ENCODE measurements around the gene RABGAP1L. TPM values are rescaled to one million over a fixed set of nuclear protein-coding genes. Genes with fewer than 3 reads are reported as not detected.

RABGAP1L gene
- total RNA-seq, 2 experiments from 2014 or later, result 98.1 to 158 TPM

DNA sequence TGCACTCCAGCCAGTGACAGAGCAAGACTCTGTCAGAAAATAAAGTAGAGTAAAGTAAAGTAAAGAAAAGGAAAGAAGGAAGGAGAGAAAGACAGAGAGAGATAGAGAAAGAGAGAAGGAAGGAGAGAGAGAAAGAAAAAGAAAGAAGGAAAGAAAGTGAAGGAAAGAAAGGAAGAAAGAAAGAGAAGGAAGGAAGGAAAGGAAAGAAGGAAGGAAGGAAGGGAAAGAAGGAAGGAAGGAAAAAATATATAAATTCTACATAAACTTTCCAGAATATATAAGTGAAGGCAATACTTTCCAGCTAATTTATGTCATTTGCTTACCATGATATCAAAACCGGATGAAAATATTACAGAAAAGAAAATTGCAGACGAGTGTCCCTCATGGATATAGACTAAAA is 216.7 kb downstream of the RABGAP1L start:
- BruUV-seq (replicated peaks), result no TSS peak
- ChIA-PET POLR2A (interaction anchor here (0.7 kb wide), 1 partner anchor 161 kb away, joined by 4 read pairs; no protein-coding TSS in a partner anchor), CTCF (ENCODE audit: unreplicated experiment) (no interaction called here)
- Histone ChIP-seq H3K27ac (ENCODE audit: low read depth, low read length, poor library complexity, severe bottlenecking) (no peak overlapping the region), H3K9me3 (ENCODE audit: low read length) (no peaks in the 10 kb centered on the region), H3K9me2 (ENCODE audit: insufficient read depth, low read length) (no peaks in the 10 kb centered on the region), H3K36me3 (ENCODE audit: insufficient read depth, low read length) (peaks cover 24% of the 10 kb centered on the region), H3K4me2 (ENCODE audit: low read length) (no peak overlapping the region), H3K4me3 (ENCODE audit: low read depth, low read length, poor library complexity, severe bottlenecking) (no peak overlapping the region), H3K4me1 (ENCODE audit: insufficient read depth, low read length, poor library complexity, severe bottlenecking) (peaks cover 13% of the 10 kb centered on the region), H4K20me1 (ENCODE audit: insufficient read depth, low read length) (no peaks in the 10 kb centered on the region), H3K79me2 (ENCODE audit: insufficient read depth, low read depth, low read length) (no peaks in the 10 kb centered on the region), H2AFZ (ENCODE audit: low read length) (no peak overlapping the region)
- intact Hi-C loops (cut with micrococcal nuclease; ENCODE audit: unreplicated experiment), result no loop called here
- TF ChIP-seq EZH2phosphoT487 (IDR thresholded peaks at IDR 0.05; ENCODE audit: borderline replicate concordance, low read depth, low read length), result no peak
- TF ChIP-seq, protein P1, sequence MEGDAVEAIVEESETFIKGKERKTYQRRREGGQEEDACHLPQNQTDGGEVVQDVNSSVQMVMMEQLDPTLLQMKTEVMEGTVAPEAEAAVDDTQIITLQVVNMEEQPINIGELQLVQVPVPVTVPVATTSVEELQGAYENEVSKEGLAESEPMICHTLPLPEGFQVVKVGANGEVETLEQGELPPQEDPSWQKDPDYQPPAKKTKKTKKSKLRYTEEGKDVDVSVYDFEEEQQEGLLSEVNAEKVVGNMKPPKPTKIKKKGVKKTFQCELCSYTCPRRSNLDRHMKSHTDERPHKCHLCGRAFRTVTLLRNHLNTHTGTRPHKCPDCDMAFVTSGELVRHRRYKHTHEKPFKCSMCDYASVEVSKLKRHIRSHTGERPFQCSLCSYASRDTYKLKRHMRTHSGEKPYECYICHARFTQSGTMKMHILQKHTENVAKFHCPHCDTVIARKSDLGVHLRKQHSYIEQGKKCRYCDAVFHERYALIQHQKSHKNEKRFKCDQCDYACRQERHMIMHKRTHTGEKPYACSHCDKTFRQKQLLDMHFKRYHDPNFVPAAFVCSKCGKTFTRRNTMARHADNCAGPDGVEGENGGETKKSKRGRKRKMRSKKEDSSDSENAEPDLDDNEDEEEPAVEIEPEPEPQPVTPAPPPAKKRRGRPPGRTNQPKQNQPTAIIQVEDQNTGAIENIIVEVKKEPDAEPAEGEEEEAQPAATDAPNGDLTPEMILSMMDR (conservative IDR thresholded peaks at IDR 0.05; ENCODE audit: low read length), result no peak
- no peak for DNase-seq (ENCODE audit: low spot score)

DNA sequence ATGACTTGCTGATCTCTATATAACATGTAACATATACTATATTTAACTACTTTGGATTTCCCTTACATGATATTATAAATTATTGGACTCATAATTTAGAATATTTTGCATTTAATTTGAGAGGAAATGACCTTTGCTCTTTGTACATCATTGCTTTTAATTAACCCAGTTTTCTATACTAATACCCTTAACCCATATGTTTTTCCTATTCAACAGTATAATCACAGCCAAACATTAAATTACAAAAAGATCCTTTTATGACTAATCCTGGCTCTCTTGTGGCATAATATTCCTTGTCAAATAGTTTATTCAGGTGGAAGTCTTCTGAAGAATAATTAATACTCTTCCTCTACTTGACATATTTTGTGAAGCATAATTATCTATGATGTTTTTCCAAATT is 232.4 kb downstream of the RABGAP1L start:
- intact Hi-C loops (cut with micrococcal nuclease; ENCODE audit: unreplicated experiment), result no loop called here
- BruUV-seq (replicated peaks), result no TSS peak
- no peak for DNase-seq (ENCODE audit: low spot score)
- ChIA-PET CTCF (ENCODE audit: unreplicated experiment) (no interaction called here), POLR2A (no interaction called here)
- H2AFZ ChIP-seq (ENCODE audit: low read length), result no peak overlapping the region
- H3K4me2 ChIP-seq (ENCODE audit: low read length), result no peak overlapping the region
- H3K27ac ChIP-seq (ENCODE audit: low read depth, low read length, poor library complexity, severe bottlenecking), result no peak overlapping the region
- no peaks in the 10 kb centered on the region for H4K20me1 ChIP-seq (ENCODE audit: insufficient read depth, low read length)
- peaks cover 34% of the 10 kb centered on the region for H3K36me3 ChIP-seq (ENCODE audit: insufficient read depth, low read length)
- no peak overlapping the region for H3K4me3 ChIP-seq (ENCODE audit: low read depth, low read length, poor library complexity, severe bottlenecking)
- no peaks in the 10 kb centered on the region for H3K4me1 ChIP-seq (ENCODE audit: insufficient read depth, low read length, poor library complexity, severe bottlenecking)
- H3K79me2 ChIP-seq (ENCODE audit: insufficient read depth, low read depth, low read length), result no peaks in the 10 kb centered on the region
- TF ChIP-seq, protein P1 (conservative IDR thresholded peaks at IDR 0.05; ENCODE audit: low read length), result no peak
- TF ChIP-seq EZH2phosphoT487 (IDR thresholded peaks at IDR 0.05; ENCODE audit: borderline replicate concordance, low read depth, low read length), result no peak
- peaks cover 5% of the 10 kb centered on the region; the same call in 1 of the 2 replicates for H3K9me3 ChIP-seq (ENCODE audit: low read length)
- H3K9me2 ChIP-seq (ENCODE audit: insufficient read depth, low read length), result no peaks in the 10 kb centered on the region

DNA sequence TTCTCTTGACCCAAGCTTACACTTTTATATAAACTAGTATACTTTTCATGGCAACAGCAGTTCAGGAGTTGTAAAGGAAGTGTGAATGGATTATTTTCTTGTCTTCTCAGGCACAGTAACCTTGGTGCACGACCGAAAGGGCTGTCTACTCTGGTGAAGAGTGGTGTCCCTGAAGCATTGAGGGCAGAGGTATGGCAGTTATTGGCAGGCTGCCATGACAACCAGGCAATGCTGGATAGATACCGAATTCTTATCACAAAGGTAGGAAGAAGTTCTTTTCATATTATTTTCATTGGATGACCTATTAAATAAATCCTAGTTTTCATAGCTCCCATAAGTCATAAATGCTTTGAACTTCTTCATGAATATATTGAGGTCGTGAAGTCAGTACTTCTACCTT is 234.6 kb downstream of the RABGAP1L start:
- no peaks in the 10 kb centered on the region for H3K4me1 ChIP-seq (ENCODE audit: insufficient read depth, low read length, poor library complexity, severe bottlenecking)
- H3K79me2 ChIP-seq (ENCODE audit: insufficient read depth, low read depth, low read length), result no peaks in the 10 kb centered on the region
- H3K36me3 ChIP-seq (ENCODE audit: insufficient read depth, low read length), result peaks cover 44% of the 10 kb centered on the region
- H3K9me2 ChIP-seq (ENCODE audit: insufficient read depth, low read length), result no peaks in the 10 kb centered on the region
- CTCF ChIA-PET (ENCODE audit: unreplicated experiment), result no interaction called here
- TF ChIP-seq, protein P1 (conservative IDR thresholded peaks at IDR 0.05; ENCODE audit: low read length), result no peak
- TF ChIP-seq EZH2phosphoT487 (IDR thresholded peaks at IDR 0.05; ENCODE audit: borderline replicate concordance, low read depth, low read length), result no peak
- intact Hi-C loops (cut with micrococcal nuclease; ENCODE audit: unreplicated experiment), result no loop called here
- no peak for DNase-seq (ENCODE audit: low spot score)
- no peak overlapping the region for H2AFZ ChIP-seq (ENCODE audit: low read length)
- no peak overlapping the region for H3K27ac ChIP-seq (ENCODE audit: low read depth, low read length, poor library complexity, severe bottlenecking)
- POLR2A ChIA-PET, result no interaction called here
- no peaks in the 10 kb centered on the region; the same call in 1 of the 2 replicates for H3K9me3 ChIP-seq (ENCODE audit: low read length)
- H3K4me3 ChIP-seq (ENCODE audit: low read depth, low read length, poor library complexity, severe bottlenecking), result no peak overlapping the region
- H3K4me2 ChIP-seq (ENCODE audit: low read length), result no peak overlapping the region
- no peaks in the 10 kb centered on the region for H4K20me1 ChIP-seq (ENCODE audit: insufficient read depth, low read length)
- BruUV-seq (replicated peaks), result no TSS peak

Measured in OCI-LY7 (cell line).